HTR-8/SVneo (cell line): Measurements from ENCODE around the gene PSAPL1.

Experiments
- DNase-seq: peaks from one replicate; pipeline ENCODE4 v3.0.0; 2011; ENCODE audit warnings: low spot score, mixed read lengths; ENCODE audit not compliant: insufficient read length
- FAIRE-seq: peaks from 2 replicates; lab custom pipeline; 2011; peaks lifted over from hg19 to GRCh38; lab: Jason Lieb, UNC

Gene PSAPL1, protein sequence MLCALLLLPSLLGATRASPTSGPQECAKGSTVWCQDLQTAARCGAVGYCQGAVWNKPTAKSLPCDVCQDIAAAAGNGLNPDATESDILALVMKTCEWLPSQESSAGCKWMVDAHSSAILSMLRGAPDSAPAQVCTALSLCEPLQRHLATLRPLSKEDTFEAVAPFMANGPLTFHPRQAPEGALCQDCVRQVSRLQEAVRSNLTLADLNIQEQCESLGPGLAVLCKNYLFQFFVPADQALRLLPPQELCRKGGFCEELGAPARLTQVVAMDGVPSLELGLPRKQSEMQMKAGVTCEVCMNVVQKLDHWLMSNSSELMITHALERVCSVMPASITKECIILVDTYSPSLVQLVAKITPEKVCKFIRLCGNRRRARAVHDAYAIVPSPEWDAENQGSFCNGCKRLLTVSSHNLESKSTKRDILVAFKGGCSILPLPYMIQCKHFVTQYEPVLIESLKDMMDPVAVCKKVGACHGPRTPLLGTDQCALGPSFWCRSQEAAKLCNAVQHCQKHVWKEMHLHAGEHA

GRCh38 chr4:7434766-7435150 lies at the start of gene PSAPL1:
PSAPL1 (minus strand) TSS chr4:7434930; CDS start chr4:7434879, 51 bp downstream.
- DNase-seq (peak; percentile 93), FAIRE-seq (peak; percentile 84)

DNA sequence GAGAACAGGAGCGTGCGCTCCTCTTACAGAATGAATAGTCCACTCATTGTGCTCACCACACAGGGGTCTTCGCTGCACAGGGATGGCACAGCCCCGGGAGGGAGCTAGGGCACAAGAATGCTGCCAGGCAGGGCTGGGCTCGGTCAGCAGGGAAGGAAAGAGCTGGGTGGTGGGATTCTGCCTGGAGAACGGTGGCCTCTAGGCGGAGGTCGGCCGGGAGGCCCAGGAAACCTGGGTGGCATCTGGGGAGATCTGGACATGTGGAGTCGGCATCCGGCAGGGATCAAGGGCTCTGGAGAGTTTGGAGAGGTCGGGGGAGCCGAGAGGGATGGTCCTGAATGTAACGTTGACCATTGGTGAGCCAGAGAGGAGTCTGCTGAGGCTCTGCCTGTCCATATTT lies 46.5 kb upstream of the PSAPL1 start:
- no peak for FAIRE-seq
- no peak for DNase-seq

GRCh38 chr4:7480423-7480822 lies 45.7 kb upstream of the PSAPL1 start:
- DNase-seq (no peak), FAIRE-seq (no peak)

DNA sequence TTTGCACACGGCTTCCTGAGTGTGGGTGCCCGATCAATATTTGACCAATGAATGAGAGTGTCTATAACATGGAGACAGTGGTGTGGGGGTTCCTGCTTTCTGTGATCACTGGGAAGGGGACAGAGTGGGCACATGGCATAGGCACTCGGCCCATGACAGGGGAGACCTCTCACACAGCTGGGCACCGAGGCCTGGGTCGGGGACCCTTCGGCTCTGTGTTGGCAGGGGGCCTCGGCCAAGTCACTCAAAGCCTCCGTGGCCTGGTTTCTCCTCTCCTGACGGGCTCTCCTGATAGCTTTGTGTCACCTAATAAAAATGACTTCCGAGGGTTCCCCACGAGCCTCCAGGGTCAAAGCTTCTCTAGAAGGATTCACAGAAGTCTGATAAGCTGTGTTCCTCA lies 43.9 kb upstream of the PSAPL1 start:
- FAIRE-seq, result no peak

GRCh38 chr4:7477695-7478094 lies 43.0 kb upstream of the PSAPL1 start:
- no peak for DNase-seq
- no peak for FAIRE-seq

More for the DNA sequence above, 43.9 kb upstream of the PSAPL1 start:
- no peak for DNase-seq

DNA sequence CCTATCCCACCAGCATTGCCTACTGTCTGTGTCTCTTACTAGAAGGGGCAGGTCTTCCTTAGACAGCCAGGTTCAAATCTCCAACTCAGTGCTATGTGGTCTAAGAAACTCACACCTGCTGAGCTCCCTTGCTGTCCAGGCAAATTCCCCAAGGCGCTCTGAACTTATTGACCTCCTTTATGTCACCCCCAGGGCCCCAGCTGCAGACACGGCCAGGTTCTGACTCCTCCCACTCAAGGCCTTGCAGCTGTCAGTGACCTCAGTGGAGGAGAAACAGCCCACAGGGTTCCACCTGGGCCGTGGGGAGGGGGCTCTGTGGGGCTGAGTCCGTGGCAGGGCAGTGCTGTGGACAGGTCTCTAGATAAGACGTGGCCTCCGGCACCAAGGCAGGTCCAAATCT lies 42.1 kb upstream of the PSAPL1 start:
- DNase-seq, result no peak
- no peak for FAIRE-seq

- no peak for FAIRE-seq
- no peak for DNase-seq
These were observed 40.5 kb upstream of the PSAPL1 start for GRCh38 chr4:7475207-7475606.

- FAIRE-seq (no peak), DNase-seq (no peak)
These were observed 39.6 kb upstream of the PSAPL1 start for GRCh38 chr4:7474320-7474719.

DNA sequence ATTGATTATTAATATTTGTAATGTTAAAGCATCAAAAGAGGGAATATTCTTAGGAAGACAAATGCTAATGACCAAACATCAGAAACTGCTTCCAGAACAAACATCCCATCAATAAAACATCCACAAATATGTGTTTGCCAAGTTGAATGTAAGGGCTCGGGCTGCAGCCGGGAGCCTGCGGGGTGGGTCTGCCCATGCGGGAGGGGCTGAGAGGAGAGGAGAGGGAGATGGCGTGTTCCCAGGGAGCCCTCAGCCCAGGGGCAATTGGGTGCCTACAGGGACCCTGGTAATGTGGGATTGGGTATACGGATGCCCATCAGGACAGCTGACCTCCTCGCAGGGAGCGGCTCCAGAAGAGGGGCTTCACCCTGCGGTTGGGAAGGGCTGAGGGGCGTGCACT lies 38.4 kb upstream of the PSAPL1 start:
- DNase-seq, result no peak
- FAIRE-seq, result no peak

DNA sequence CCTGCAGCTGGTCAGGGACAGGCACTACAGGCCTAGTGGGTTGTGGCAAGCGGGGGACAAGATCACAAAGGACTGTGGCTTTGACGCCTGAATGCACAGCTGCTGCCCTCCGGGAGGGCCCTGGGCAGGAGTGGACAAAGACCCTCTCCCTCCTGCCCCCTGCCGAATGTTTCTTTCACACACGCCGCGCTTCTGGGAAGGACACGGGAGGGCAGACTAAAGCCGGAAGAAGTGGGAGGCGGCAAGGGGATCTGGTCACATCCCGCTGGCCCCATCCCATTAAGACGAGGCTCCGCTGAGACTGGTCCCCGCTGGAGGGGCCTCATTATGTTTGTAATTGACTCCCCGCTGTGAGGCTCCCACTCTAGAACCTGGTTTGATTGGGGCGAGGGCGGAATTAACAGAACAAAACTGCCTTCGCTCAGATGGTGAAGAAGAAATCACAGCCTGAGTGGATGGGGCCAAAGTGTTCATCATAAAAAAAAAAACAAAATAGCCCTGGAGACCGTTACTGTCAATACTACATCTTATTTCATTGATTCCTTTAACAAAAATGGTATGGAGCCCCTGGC lies 37.8 kb upstream of the PSAPL1 start:
- no peak for DNase-seq
- no peak for FAIRE-seq

GRCh38 chr4:7470522-7471128 lies 35.9 kb upstream of the PSAPL1 start:
- DNase-seq (no peak), FAIRE-seq (no peak)

- no peak for FAIRE-seq
- DNase-seq, result no peak
These were observed 35.4 kb upstream of the PSAPL1 start for GRCh38 chr4:7470111-7470510.

- no peak for DNase-seq
- peak; percentile 65 for FAIRE-seq
These were observed 34.3 kb upstream of the PSAPL1 start for GRCh38 chr4:7469023-7469422.

- FAIRE-seq, result no peak
- DNase-seq, result no peak
These were observed 32.7 kb upstream of the PSAPL1 start for GRCh38 chr4:7467471-7467870.

GRCh38 chr4:7466904-7467303 lies 32.2 kb upstream of the PSAPL1 start:
- DNase-seq (no peak), FAIRE-seq (no peak)

- FAIRE-seq (no peak), DNase-seq (no peak)
These were observed 31.5 kb upstream of the PSAPL1 start for GRCh38 chr4:7466215-7466614.

GRCh38 chr4:7465017-7465416 lies 30.3 kb upstream of the PSAPL1 start:
- FAIRE-seq (no peak), DNase-seq (no peak)

GRCh38 chr4:7464259-7464655 lies 29.5 kb upstream of the PSAPL1 start:
- FAIRE-seq (no peak), DNase-seq (no peak)

GRCh38 chr4:7463566-7464258 lies 29.0 kb upstream of the PSAPL1 start:
- no peak for FAIRE-seq

DNA sequence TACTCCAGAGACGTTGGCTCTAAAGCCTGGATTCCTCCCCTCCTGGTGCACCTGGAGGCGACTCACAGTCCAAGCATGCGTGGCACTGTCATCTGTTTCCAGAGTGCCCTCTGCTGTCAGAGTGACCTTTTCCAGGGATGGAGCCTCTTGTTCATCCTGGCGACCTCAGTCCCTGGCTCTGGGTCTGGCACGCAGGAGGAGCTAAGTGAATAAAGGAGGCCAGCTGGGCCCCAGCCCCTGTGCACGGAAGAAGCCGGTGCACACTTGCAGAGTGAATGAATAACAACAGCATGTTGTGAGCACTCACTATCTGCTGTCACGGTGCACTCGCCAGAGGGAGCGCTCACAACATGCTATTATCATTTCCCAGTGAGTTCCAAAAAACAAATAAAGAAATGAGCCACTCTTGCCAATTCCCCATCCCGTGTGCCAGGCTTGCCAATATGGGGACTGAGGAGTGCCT lies 27.8 kb upstream of the PSAPL1 start:
- peak; percentile 41 for DNase-seq
- no peak for FAIRE-seq

More at GRCh38 chr4:7463566-7464258, 29.0 kb upstream of the PSAPL1 start:
- no peak for DNase-seq

- DNase-seq, result no peak
- FAIRE-seq, result no peak
These were observed 26.5 kb upstream of the PSAPL1 start for GRCh38 chr4:7461230-7461629.
